PC-9 (cell line): Measurements from ENCODE around the gene HSPA12B. TPM values are rescaled to one million over a fixed set of nuclear protein-coding genes. Genes with fewer than 3 reads are reported as not detected.

ENCODE experiments used
- BruUV-seq: library from RNA; stranded (reverse); fragments of 400-500 nt; replicated peaks from 2 replicates; lab custom pipeline; 2021; lab: Mats Ljungman, UMichigan
- CTCF ChIA-PET: fragments of 300-600 bp; sonication (Branson Sonifier 250); formaldehyde crosslinking; loops from one replicate; lab custom pipeline; 2022; ENCODE audit warnings: antibody characterized with exemption; lab: Charles Lee
- POLR2A ChIA-PET: fragments of 300-600 bp; sonication (Branson Sonifier 250); formaldehyde crosslinking; loops from one replicate; lab custom pipeline; 2022; ENCODE audit warnings: antibody characterized with exemption; ENCODE audit not compliant: unreplicated experiment; lab: Charles Lee
- DNase-seq, 2 experiments: peaks; one replicate each; pipeline versions ENCODE4 v3.0.0 to v3.0.0-alpha.2; 2015 to 2022; ENCODE audit warnings: mixed read lengths in 1 of 2
- H2AFZ ChIP-seq: fragments of 200-600 bp; sonication (generic); 2 replicates; pipeline ENCODE4 v1.8.1; 2017; ENCODE audit warnings: antibody characterized with exemption
- H3F3A ChIP-seq: fragments of 200-600 bp; sonication (generic); 2 replicates; pipeline ENCODE4 v1.8.1; 2017; ENCODE audit warnings: antibody characterized with exemption, mild to moderate bottlenecking, low read depth; ENCODE audit not compliant: insufficient read depth
- H3K27ac ChIP-seq: fragments of 200-600 bp; sonication (generic); 2 replicates; pipeline ENCODE4 v1.6.1; 2016; ENCODE audit warnings: mixed run types
- H3K27me3 ChIP-seq: fragments of 200-600 bp; sonication (generic); 2 replicates; pipeline ENCODE4 v1.6.1; 2016; ENCODE audit warnings: low read depth, mixed run types; ENCODE audit not compliant: insufficient read depth
- H3K36me3 ChIP-seq: fragments of 200-600 bp; sonication (generic); 2 replicates; pipeline ENCODE4 v1.6.1; 2016; ENCODE audit warnings: low read depth, mixed run types
- H3K4me1 ChIP-seq: fragments of 200-600 bp; sonication (generic); replicated peaks from 2 replicates; pipeline ENCODE4 v1.6.1; 2016; ENCODE audit warnings: mixed run types; ENCODE audit not compliant: insufficient read depth
- H3K4me2 ChIP-seq: fragments of 200-600 bp; sonication (generic); 2 replicates; pipeline ENCODE4 v1.6.1; 2017; ENCODE audit warnings: mixed run types
- H3K4me3 ChIP-seq: fragments of 200-600 bp; sonication (generic); 2 replicates; pipeline ENCODE4 v1.6.1; 2016; ENCODE audit warnings: mixed run types
- H3K79me2 ChIP-seq: fragments of 200-600 bp; sonication (generic); 2 replicates; pipeline ENCODE4 v1.6.1; 2017; ENCODE audit warnings: low read depth, mixed run types
- H3K9me2 ChIP-seq: fragments of 200-600 bp; sonication (generic); 2 replicates; pipeline ENCODE4 v1.8.1; 2017; ENCODE audit warnings: mild to moderate bottlenecking; ENCODE audit not compliant: insufficient read depth
- H3K9me3 ChIP-seq: fragments of 200-600 bp; sonication (generic); 2 replicates; pipeline ENCODE4 v1.8.1; 2016; ENCODE audit warnings: low read depth; ENCODE audit not compliant: insufficient read depth
- H4K20me1 ChIP-seq: fragments of 200-600 bp; sonication (generic); 2 replicates; pipeline ENCODE4 v1.8.1; 2017; ENCODE audit not compliant: insufficient read depth
- CTCF ChIP-seq: fragments of 200-600 bp; sonication (generic); conservative IDR thresholded peaks from 2 replicates; pipeline ENCODE4 v1.6.1; 2017; ENCODE audit warnings: mixed run types, antibody characterized with exemption, mild to moderate bottlenecking, moderate library complexity
- EZH2 ChIP-seq: fragments of 200-600 bp; sonication (generic); IDR thresholded peaks from 2 replicates; pipeline ENCODE4 v1.8.0; 2017; ENCODE audit warnings: antibody characterized with exemption, low read depth
- intact Hi-C: fragments of 100-400 bp; cut with micrococcal nuclease; formaldehyde crosslinking; loops from one replicate; pipeline ENCODE4 v1.10.0; 2022; ENCODE audit not compliant: unreplicated experiment
- total RNA-seq: library from RNA; stranded (reverse); gene quantifications from 2 replicates; pipeline ENCODE4 v1.2.3, GENCODE V29; 2021

HSPA12B gene
- total RNA-seq, 1 experiment from 2014 or later: not detected

- TF ChIP-seq CTCF (no peak), EZH2 (no peak)
- H3K79me2 ChIP-seq: peaks cover 34% of the 10 kb centered on the region
- CTCF ChIA-PET: no interaction called here
Observed at GRCh38 chr20:3784216-3784853, 51.9 kb downstream of the HSPA12B start.

GRCh38 chr20:3784863-3785239 lies 52.4 kb downstream of the HSPA12B start:
- no TSS peak for BruUV-seq
- peak overlapping the region; percentile 97 for H3K4me2 ChIP-seq
- peak overlapping the region; percentile 68; the same call in 1 of the 2 replicates for H3K4me3 ChIP-seq
- H3F3A ChIP-seq: peaks cover 24% of the 10 kb centered on the region
- CTCF ChIA-PET: no interaction called here
- no peaks in the 10 kb centered on the region for H3K9me3 ChIP-seq
- H2AFZ ChIP-seq: no peak overlapping the region
- no peaks in the 10 kb centered on the region for H3K27me3 ChIP-seq
- peaks cover 34% of the 10 kb centered on the region for H3K79me2 ChIP-seq
- H3K36me3 ChIP-seq: no peaks in the 10 kb centered on the region
- H4K20me1 ChIP-seq: peaks cover 38% of the 10 kb centered on the region
- POLR2A ChIA-PET: no interaction called here
- intact Hi-C loops: loop anchor here (5.0 to 10.0 kb wide), 3 partner anchors 108 to 320 kb away; partner anchors contain the start of gene RNF24
- TF ChIP-seq EZH2 (no peak), CTCF (no peak)
- H3K9me2 ChIP-seq: no peaks in the 10 kb centered on the region
- H3K4me1 ChIP-seq: peaks cover 42% of the 10 kb centered on the region
- H3K27ac ChIP-seq: no peak overlapping the region
- no peak for DNase-seq

More at GRCh38 chr20:3784216-3784853, 51.9 kb downstream of the HSPA12B start:
- BruUV-seq: TSS peak; percentile 17
- Histone ChIP-seq H3K4me1 (peaks cover 42% of the 10 kb centered on the region), H3K9me2 (no peaks in the 10 kb centered on the region), H2AFZ (no peak overlapping the region), H3K4me3 (no peak overlapping the region; the same call in 1 of the 2 replicates), H3K36me3 (no peaks in the 10 kb centered on the region), H3K27ac (no peak overlapping the region), H3K27me3 (no peaks in the 10 kb centered on the region), H3F3A (peaks cover 24% of the 10 kb centered on the region), H4K20me1 (peaks cover 38% of the 10 kb centered on the region), H3K9me3 (no peaks in the 10 kb centered on the region), H3K4me2 (peak overlapping the region; percentile 97)
- no peak for DNase-seq
- POLR2A ChIA-PET: no interaction called here
- intact Hi-C loops: loop anchor here (5.0 to 10.0 kb wide), 3 partner anchors 107 to 320 kb away; partner anchors contain the start of gene RNF24

- Histone ChIP-seq H3K4me1 (peaks cover 40% of the 10 kb centered on the region), H3K36me3 (no peaks in the 10 kb centered on the region), H3K4me2 (peak overlapping the region; percentile 97), H3K9me2 (no peaks in the 10 kb centered on the region), H3K27me3 (no peaks in the 10 kb centered on the region), H3K27ac (no peak overlapping the region), H3K4me3 (peak overlapping the region; percentile 68), H3K79me2 (peaks cover 34% of the 10 kb centered on the region), H3F3A (peaks cover 24% of the 10 kb centered on the region), H2AFZ (no peak overlapping the region), H4K20me1 (peaks cover 38% of the 10 kb centered on the region), H3K9me3 (no peaks in the 10 kb centered on the region)
- intact Hi-C loops: loop anchor here (1.0 to 10.0 kb wide), 5 partner anchors 35 to 319 kb away; partner anchors contain the start of genes AP5S1, MAVS and RNF24
- TF ChIP-seq CTCF (no peak), EZH2 (no peak)
- TSS peak; percentile 31 for BruUV-seq
- peak in 1 of 2 experiments; percentile 22 for DNase-seq
- POLR2A ChIA-PET: interaction anchor here (0.6 kb wide), 1 partner anchor 99 kb away, joined by 4 read pairs; no protein-coding TSS in a partner anchor
- CTCF ChIA-PET: interaction anchor here (0.6 to 2.1 kb wide), 3 partner anchors 17 to 35 kb away, joined by 3 to 6 read pairs (median 5); partner anchors contain the start of gene AP5S1
Observed at GRCh38 chr20:3785240-3786125, 53.0 kb downstream of the HSPA12B start.
